H9 (cell line): ENCODE measurements around the gene HES1. TPM values are rescaled to one million over a fixed set of nuclear protein-coding genes. Genes with fewer than 3 reads are reported as not detected.

Source experiments
- DNase-seq: peaks from one replicate; pipeline ENCODE4 v3.0.0-alpha.2; 2017
- H2AFZ ChIP-seq: one replicate; pipeline ENCODE4 v1.6.1; 2013; ENCODE audit warnings: mild to moderate bottlenecking, low read length, control low read depth, moderate library complexity
- H2AK5ac ChIP-seq: 2 replicates; pipeline ENCODE4 v1.6.1; 2013; ENCODE audit warnings: low read length, control low read depth, mixed read lengths; ENCODE audit not compliant: insufficient read length
- H2BK120ac ChIP-seq: one replicate; pipeline ENCODE4 v1.6.1; 2013; ENCODE audit warnings: low read depth, mild to moderate bottlenecking, low read length, control low read depth, inconsistent platforms; ENCODE audit not compliant: poor library complexity, severe bottlenecking
- H2BK12ac ChIP-seq: 2 replicates; pipeline ENCODE4 v1.6.1; 2013; ENCODE audit warnings: low read length, control low read depth, mixed read lengths, low read depth; ENCODE audit not compliant: insufficient read length
- H2BK15ac ChIP-seq: 2 replicates; pipeline ENCODE4 v1.6.1; 2013; ENCODE audit warnings: low read depth, low read length, control low read depth
- H2BK20ac ChIP-seq: one replicate; pipeline ENCODE4 v1.6.1; 2013; ENCODE audit warnings: low read depth, mild to moderate bottlenecking, low read length, control low read depth, inconsistent platforms; ENCODE audit not compliant: poor library complexity, severe bottlenecking
- H2BK5ac ChIP-seq: 2 replicates; pipeline ENCODE4 v1.6.1; 2013; ENCODE audit warnings: low read length, control low read depth, mixed read lengths; ENCODE audit not compliant: insufficient read length
- H3K14ac ChIP-seq: 2 replicates; pipeline ENCODE4 v1.6.1; 2013; ENCODE audit warnings: low read length, control low read depth; ENCODE audit not compliant: insufficient read depth
- H3K18ac ChIP-seq: 2 replicates; pipeline ENCODE4 v1.6.1; 2013; ENCODE audit warnings: low read depth, mild to moderate bottlenecking, mixed read lengths, low read length, control low read depth; ENCODE audit not compliant: insufficient read length
- H3K23ac ChIP-seq: 2 replicates; pipeline ENCODE4 v1.6.1; 2013; ENCODE audit warnings: low read length, control low read depth, mixed read lengths, low read depth; ENCODE audit not compliant: insufficient read length
- H3K23me2 ChIP-seq: 2 replicates; pipeline ENCODE4 v1.6.1; 2013; ENCODE audit warnings: low read depth, mild to moderate bottlenecking, mixed read lengths, low read length, control low read depth; ENCODE audit not compliant: insufficient read length, poor library complexity, severe bottlenecking
- H3K27ac ChIP-seq: 2 replicates; pipeline ENCODE4 v1.5.1; 2013; ENCODE audit warnings: low read length, control low read depth, mixed read lengths, low read depth; ENCODE audit not compliant: insufficient read length
- H3K27me3 ChIP-seq: 2 replicates; pipeline ENCODE4 v1.6.1; 2013; ENCODE audit warnings: low read length, control low read depth, inconsistent platforms; ENCODE audit not compliant: insufficient read depth
- H3K4ac ChIP-seq: 2 replicates; pipeline ENCODE4 v1.6.1; 2013; ENCODE audit warnings: low read depth, mild to moderate bottlenecking, control low read depth, inconsistent platforms, low read length, moderate library complexity
- H3K4me1 ChIP-seq: 2 replicates; pipeline ENCODE4 v1.6.1; 2013; ENCODE audit warnings: low read length, control low read depth, inconsistent platforms; ENCODE audit not compliant: insufficient read depth
- H3K4me2 ChIP-seq: 2 replicates; pipeline ENCODE4 v1.6.1; 2013; ENCODE audit warnings: low read length, control low read depth, mixed read lengths; ENCODE audit not compliant: insufficient read length, insufficient read depth
- H3K56ac ChIP-seq: 2 replicates; pipeline ENCODE4 v1.6.1; 2013; ENCODE audit warnings: low read depth, mild to moderate bottlenecking, mixed read lengths, low read length, control low read depth; ENCODE audit not compliant: insufficient read length
- H3K79me1 ChIP-seq: 2 replicates; pipeline ENCODE4 v1.6.1; 2013; ENCODE audit warnings: low read depth, mild to moderate bottlenecking, moderate library complexity, low read length, control low read depth, inconsistent platforms; ENCODE audit not compliant: insufficient read depth, poor library complexity, severe bottlenecking
- H3K79me2 ChIP-seq: 2 replicates; pipeline ENCODE4 v1.6.1; 2013; ENCODE audit warnings: low read length, control low read depth, inconsistent platforms; ENCODE audit not compliant: insufficient read depth
- H3K9ac ChIP-seq: 2 replicates; pipeline ENCODE4 v1.6.1; 2013; ENCODE audit warnings: low read length, control low read depth, mixed read lengths; ENCODE audit not compliant: insufficient read length; ENCODE audit errors: extremely low read depth
- H3K9me3 ChIP-seq: one replicate; pipeline ENCODE4 v1.6.1; 2013; ENCODE audit warnings: low read depth, low read length, inconsistent platforms; ENCODE audit not compliant: control insufficient read depth
- H3T11ph ChIP-seq: one replicate; pipeline ENCODE4 v1.6.1; 2013; ENCODE audit warnings: mild to moderate bottlenecking, low read length, control low read depth, inconsistent platforms
- H4K20me1 ChIP-seq: one replicate; pipeline ENCODE4 v1.6.1; 2013; ENCODE audit not compliant: control insufficient read depth, insufficient read length, insufficient read depth
- H4K5ac ChIP-seq: 2 replicates; pipeline ENCODE4 v1.6.1; 2013; ENCODE audit warnings: low read depth, mild to moderate bottlenecking, mixed read lengths, low read length, control low read depth; ENCODE audit not compliant: insufficient read length
- H4K8ac ChIP-seq: replicated peaks from 2 replicates; pipeline ENCODE4 v1.6.1; 2013; ENCODE audit warnings: low read length, control low read depth, mixed read lengths, low read depth; ENCODE audit not compliant: insufficient read length
- H4K91ac ChIP-seq: 2 replicates; pipeline ENCODE4 v1.6.1; 2013; ENCODE audit warnings: low read depth, mild to moderate bottlenecking, moderate library complexity, mixed read lengths, low read length, control low read depth; ENCODE audit not compliant: insufficient read length
- H3K27ac Mint-ChIP-seq, 3 experiments: 2 replicates in 2 of 3; 3 replicates in 1 of 3; pipeline ENCODE4 v1.8.0; 2020 to 2021; ENCODE audit warnings: mixed read lengths in 3 of 3, mild to moderate bottlenecking in 1 of 3, moderate library complexity in 1 of 3
- H3K27me3 Mint-ChIP-seq: 2 replicates; pipeline ENCODE4 v1.8.0; 2021; ENCODE audit warnings: low read depth, mild to moderate bottlenecking, moderate library complexity, mixed read lengths
- H3K36me3 Mint-ChIP-seq, 3 experiments: 2 replicates in 2 of 3; 3 replicates in 1 of 3; pipeline ENCODE4 v1.8.0; 2020 to 2021; ENCODE audit warnings: low read depth in 3 of 3, mixed read lengths in 3 of 3; ENCODE audit not compliant: insufficient read depth in 1 of 3
- H3K4me1 Mint-ChIP-seq, 2 experiments: 2 replicates each; pipeline ENCODE4 v1.8.0; 2020; ENCODE audit warnings: mixed read lengths in 2 of 2
- H3K4me3 Mint-ChIP-seq, 2 experiments: 2 replicates in 1 of 2; 3 replicates in 1 of 2; pipeline ENCODE4 v1.8.0; 2020 to 2021; ENCODE audit warnings: mild to moderate bottlenecking in 2 of 2, mixed read lengths in 2 of 2, moderate library complexity in 1 of 2
- H3K9me3 Mint-ChIP-seq, 2 experiments: 2 replicates in 1 of 2; 3 replicates in 1 of 2; pipeline ENCODE4 v1.8.0; 2020; ENCODE audit warnings: mild to moderate bottlenecking in 2 of 2, mixed read lengths in 2 of 2, moderate library complexity in 1 of 2
- CTCF ChIP-seq: fragments of 200-600 bp; sonication (generic); conservative IDR thresholded peaks from 3 replicates; pipeline ENCODE4 v1.8.0; 2021; ENCODE audit warnings: antibody characterized with exemption, mild to moderate bottlenecking
- WGBS: extraction: QIAGEN DNeasy Blood & Tissue Kit; methylation state at CpG from one replicate; pipeline ENCODE4 v1.1.7; 2013; ENCODE audit warnings: missing lambda C conversion rate, low lambda C conversion rate, mixed read lengths; ENCODE audit not compliant: insufficient read length; ENCODE audit errors: extremely low coverage; 5-methylcytosine and 5-hydroxymethylcytosine counted together
- total RNA-seq: library from RNA; stranded (reverse); gene quantifications from 2 replicates; pipeline ENCODE4 v1.2.1, GENCODE V29; 2021

HES1 gene
- total RNA-seq, 1 experiment from 2014 or later = 23.2 TPM

GRCh38 chr3:194139071-194139813 is 3.3 kb downstream of the HES1 start:
- peak; percentile 65 for DNase-seq
- H3K23ac ChIP-seq = no peak overlapping the region
- no peak for TF ChIP-seq CTCF
- no peak overlapping the region for H2BK15ac ChIP-seq
- H4K5ac ChIP-seq = no peak overlapping the region
- H3K4me2 ChIP-seq = peak overlapping the region; percentile 36
- H2AK5ac ChIP-seq = no peak overlapping the region
- H2BK5ac ChIP-seq = no peak overlapping the region
- no peak overlapping the region for H3K56ac ChIP-seq
- peaks cover 9 to 18% (median 16%) of the 10 kb centered on the region in 3 experiments for H3K36me3 Mint-ChIP-seq
- H3K79me2 ChIP-seq = no peaks in the 10 kb centered on the region
- no peaks in the 10 kb centered on the region for H4K20me1 ChIP-seq
- no peaks in the 10 kb centered on the region; a peak in 2 of 5 replicates for H3K9me3 Mint-ChIP-seq
- peak overlapping the region in 2 of 3 experiments; percentile 5 to 95; a peak in 5 of 7 replicates for H3K27ac Mint-ChIP-seq
- no peak overlapping the region for H3K4ac ChIP-seq
- peaks cover 48 to 51% of the 10 kb centered on the region in 2 experiments for H3K4me1 Mint-ChIP-seq
- peaks cover 48% of the 10 kb centered on the region for H3K27me3 Mint-ChIP-seq
- H3K9me3 ChIP-seq = no peaks in the 10 kb centered on the region
- peaks cover 10% of the 10 kb centered on the region for H3K4me1 ChIP-seq
- H3K27me3 ChIP-seq = no peaks in the 10 kb centered on the region; the same call in 1 of the 2 replicates
- no peak overlapping the region for H2BK120ac ChIP-seq
- H2BK20ac ChIP-seq = no peak overlapping the region
- no peak overlapping the region for H3K18ac ChIP-seq
- H4K91ac ChIP-seq = no peak overlapping the region
- no peak overlapping the region for H3K27ac ChIP-seq
- no peaks in the 10 kb centered on the region for H3K79me1 ChIP-seq
- H4K8ac ChIP-seq = no peak overlapping the region
- no peak overlapping the region for H3K14ac ChIP-seq
- H3K9ac ChIP-seq = no peak overlapping the region
- H3K23me2 ChIP-seq = peaks cover 30% of the 10 kb centered on the region
- no CpG with 5 or more reads among the region's 21 CpGs for WGBS
- H2AFZ ChIP-seq = no peak overlapping the region
- peak overlapping the region; percentile 79 to 87 for H3K4me3 Mint-ChIP-seq
- no peak overlapping the region for H2BK12ac ChIP-seq
- H3T11ph ChIP-seq = no peak overlapping the region
